ENCODE data around the gene XYLT1. TPM values are rescaled to one million over a fixed set of nuclear protein-coding genes. Genes with fewer than 3 reads are reported as not detected.

The XYLT1 gene
- total RNA-seq, 1 experiment from 2014 or later: 7.5 TPM

DNA sequence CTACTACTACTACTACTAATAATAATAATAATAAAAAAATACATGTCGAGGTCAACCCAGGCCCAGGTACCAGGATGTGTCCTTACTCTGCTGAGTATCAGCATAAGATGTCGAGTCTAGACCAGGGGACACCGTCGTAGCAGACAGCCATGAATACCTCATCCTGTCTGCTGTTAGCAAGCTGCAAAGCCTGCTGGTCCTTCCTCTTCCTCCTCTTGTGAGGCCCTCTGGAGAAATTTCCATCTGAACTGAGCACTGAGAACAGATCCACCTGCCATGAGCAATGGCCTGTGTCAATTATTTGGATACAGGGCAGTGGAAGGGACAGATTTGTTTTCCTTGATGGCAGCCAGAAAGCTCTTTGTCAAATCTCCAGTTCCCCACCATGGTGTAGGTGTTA, 168.5 kb downstream of the XYLT1 start:
- Mint-ChIP-seq H3K4me1 (ENCODE audit: low read depth, unreplicated experiment) (peaks cover 51% of the 10 kb centered on the region), H3K4me3 (ENCODE audit: low read depth, unreplicated experiment) (no peak overlapping the region), H3K9me3 (ENCODE audit: low read depth, unreplicated experiment) (no peaks in the 10 kb centered on the region), H3K27ac (ENCODE audit: unreplicated experiment) (no peak overlapping the region), H3K36me3 (ENCODE audit: insufficient read depth, unreplicated experiment) (peaks cover 15% of the 10 kb centered on the region), H3K27me3 (ENCODE audit: unreplicated experiment) (no peaks in the 10 kb centered on the region)
- TF ChIP-seq CTCF (IDR thresholded peaks at IDR 0.05; ENCODE audit: unreplicated experiment): no peak
- CTCF ChIA-PET: interaction anchor here (0.5 to 1.5 kb wide), 3 partner anchors 11 to 27 kb away, joined by 3 to 4 read pairs (median 3); no protein-coding TSS in a partner anchor
- no TSS peak for BruUV-seq (replicated peaks)
- intact Hi-C loops (cut with micrococcal nuclease; ENCODE audit: unreplicated experiment): loop anchor here (5.0 kb wide), 1 partner anchor 55 kb away; no protein-coding TSS in a partner anchor
- no peak for DNase-seq

DNA sequence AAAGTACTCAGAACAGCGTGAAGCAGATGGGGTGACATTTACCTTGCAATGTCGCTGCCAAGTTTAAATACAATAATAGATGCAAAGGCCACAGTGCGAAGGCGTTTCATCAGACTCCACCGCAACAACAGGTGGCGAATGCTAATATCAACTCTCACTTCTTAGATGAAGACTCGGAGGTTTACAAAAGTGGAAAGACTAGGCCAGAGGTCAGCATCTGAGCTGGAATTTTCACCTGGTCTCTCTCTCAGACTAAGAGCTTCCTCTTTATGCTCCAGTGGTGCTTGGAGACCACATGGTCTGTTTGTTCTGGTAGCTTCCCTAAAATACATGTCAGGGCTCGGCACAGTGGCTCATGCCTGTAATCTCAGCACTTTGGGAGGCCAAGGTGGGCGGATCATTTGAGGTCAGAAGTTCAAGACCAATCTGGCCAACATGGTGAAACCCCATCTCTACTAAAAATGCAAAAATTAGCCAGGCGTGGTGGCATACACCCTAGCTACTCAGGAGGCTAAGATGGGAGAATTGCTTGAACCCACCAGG, 169.1 kb downstream of the XYLT1 start:
- no peak for DNase-seq
- Mint-ChIP-seq H3K27me3 (ENCODE audit: unreplicated experiment) (no peaks in the 10 kb centered on the region), H3K36me3 (ENCODE audit: insufficient read depth, unreplicated experiment) (peaks cover 15% of the 10 kb centered on the region), H3K9me3 (ENCODE audit: low read depth, unreplicated experiment) (no peaks in the 10 kb centered on the region), H3K4me1 (ENCODE audit: low read depth, unreplicated experiment) (peaks cover 51% of the 10 kb centered on the region), H3K4me3 (ENCODE audit: low read depth, unreplicated experiment) (no peak overlapping the region), H3K27ac (ENCODE audit: unreplicated experiment) (no peak overlapping the region)
- no TSS peak for BruUV-seq (replicated peaks)
- TF ChIP-seq CTCF (IDR thresholded peaks at IDR 0.05; ENCODE audit: unreplicated experiment): no peak
- intact Hi-C loops (cut with micrococcal nuclease; ENCODE audit: unreplicated experiment): loop anchor here (5.0 kb wide), 1 partner anchor 56 kb away; no protein-coding TSS in a partner anchor
- CTCF ChIA-PET: interaction anchor here (0.5 kb wide), 1 partner anchor 79 kb away, joined by 10 read pairs; no protein-coding TSS in a partner anchor

DNA sequence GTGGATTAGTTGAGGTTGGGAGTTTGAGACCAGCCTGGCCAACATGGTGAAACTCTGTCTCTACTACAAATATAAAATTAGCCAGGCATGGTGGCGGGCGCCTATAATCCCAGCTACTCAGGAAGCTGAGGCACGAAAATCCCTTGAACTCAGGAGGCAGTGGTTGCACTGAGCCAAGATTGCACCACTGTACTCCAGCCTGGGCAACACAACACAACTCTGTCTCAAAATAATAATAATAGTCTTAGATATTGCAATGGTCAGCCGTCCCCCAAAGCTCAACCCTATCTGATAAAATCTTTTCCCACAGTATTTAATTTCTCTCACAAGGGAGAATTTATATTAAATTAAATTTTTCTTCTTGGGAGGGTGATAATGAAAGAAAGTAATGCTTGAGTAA, 169.6 kb downstream of the XYLT1 start:
- CTCF ChIA-PET: interaction anchor here (0.5 kb wide), 1 partner anchor 79 kb away, joined by 10 read pairs; no protein-coding TSS in a partner anchor
- intact Hi-C loops (cut with micrococcal nuclease; ENCODE audit: unreplicated experiment): loop anchor here (5.0 kb wide), 1 partner anchor 56 kb away; no protein-coding TSS in a partner anchor
- DNase-seq: no peak
- no peak overlapping the region for H3K4me3 Mint-ChIP-seq (ENCODE audit: low read depth, unreplicated experiment)
- no peak for TF ChIP-seq CTCF (IDR thresholded peaks at IDR 0.05; ENCODE audit: unreplicated experiment)
- no peaks in the 10 kb centered on the region for H3K27me3 Mint-ChIP-seq (ENCODE audit: unreplicated experiment)
- no peak overlapping the region for H3K27ac Mint-ChIP-seq (ENCODE audit: unreplicated experiment)
- peaks cover 48% of the 10 kb centered on the region for H3K4me1 Mint-ChIP-seq (ENCODE audit: low read depth, unreplicated experiment)
- H3K9me3 Mint-ChIP-seq (ENCODE audit: low read depth, unreplicated experiment): no peaks in the 10 kb centered on the region
- peaks cover 15% of the 10 kb centered on the region for H3K36me3 Mint-ChIP-seq (ENCODE audit: insufficient read depth, unreplicated experiment)
- BruUV-seq (replicated peaks): no TSS peak

DNA sequence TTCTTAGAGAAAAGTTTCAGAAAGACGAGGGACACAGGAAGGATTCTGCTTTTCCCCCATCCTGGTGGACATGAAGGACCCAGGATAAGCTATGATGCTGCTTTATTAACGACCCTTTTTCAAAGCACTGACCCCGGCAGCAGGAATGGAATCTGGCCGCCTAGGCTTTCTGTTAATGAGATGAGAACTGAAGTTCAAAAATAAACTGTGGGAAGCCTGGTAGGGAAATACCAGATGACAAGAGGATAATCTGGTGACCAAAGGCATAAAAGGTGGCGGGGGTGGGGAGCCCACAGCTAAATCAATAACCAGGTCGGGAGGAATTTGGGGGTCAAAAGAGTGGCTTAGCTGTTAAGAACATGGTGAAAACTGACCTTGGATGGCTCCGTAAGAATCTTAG, 171.0 kb downstream of the XYLT1 start:
- Mint-ChIP-seq H3K4me3 (ENCODE audit: low read depth, unreplicated experiment) (no peak overlapping the region), H3K9me3 (ENCODE audit: low read depth, unreplicated experiment) (no peaks in the 10 kb centered on the region), H3K4me1 (ENCODE audit: low read depth, unreplicated experiment) (peaks cover 35% of the 10 kb centered on the region), H3K36me3 (ENCODE audit: insufficient read depth, unreplicated experiment) (peaks cover 11% of the 10 kb centered on the region), H3K27ac (ENCODE audit: unreplicated experiment) (no peak overlapping the region), H3K27me3 (ENCODE audit: unreplicated experiment) (no peaks in the 10 kb centered on the region)
- no peak for TF ChIP-seq CTCF (IDR thresholded peaks at IDR 0.05; ENCODE audit: unreplicated experiment)
- intact Hi-C loops (cut with micrococcal nuclease; ENCODE audit: unreplicated experiment): loop anchor here (5.0 kb wide), 1 partner anchor 58 kb away; no protein-coding TSS in a partner anchor
- no peak for DNase-seq
- no TSS peak for BruUV-seq (replicated peaks)
- CTCF ChIA-PET: interaction anchor here (0.9 to 1.1 kb wide), 2 partner anchors 9 to 72 kb away, joined by 3 read pairs; no protein-coding TSS in a partner anchor
